Measurements from ENCODE around the gene FANCD2. TPM values are rescaled to one million over a fixed set of nuclear protein-coding genes. Genes with fewer than 3 reads are reported as not detected.

The FANCD2 gene
- total and polyA plus RNA-seq, 2 experiments from 2014 or later: 10.9 to 84.3 TPM

- no peaks in the 10 kb centered on the region for H3K9me3 ChIP-seq (ENCODE audit: low read depth)
- peaks cover 14% of the 10 kb centered on the region for H3K36me3 ChIP-seq
- no peak overlapping the region for H3K27ac ChIP-seq
- H3K27me3 ChIP-seq: no peaks in the 10 kb centered on the region
- no peak overlapping the region for H3K4me3 ChIP-seq
- no peak for TF ChIP-seq CTCF (IDR thresholded peaks at IDR 0.05; ENCODE audit: low read depth, low read length)
- DNase-seq (ENCODE audit: low read depth in 1 of 2, low spot score in 1 of 2): no peak
- H3K4me1 ChIP-seq (ENCODE audit: low read depth): peaks cover 21% of the 10 kb centered on the region
Measured at GRCh38 chr3:10019326-10019725, 6.9 kb upstream of the FANCD2 start.

DNA sequence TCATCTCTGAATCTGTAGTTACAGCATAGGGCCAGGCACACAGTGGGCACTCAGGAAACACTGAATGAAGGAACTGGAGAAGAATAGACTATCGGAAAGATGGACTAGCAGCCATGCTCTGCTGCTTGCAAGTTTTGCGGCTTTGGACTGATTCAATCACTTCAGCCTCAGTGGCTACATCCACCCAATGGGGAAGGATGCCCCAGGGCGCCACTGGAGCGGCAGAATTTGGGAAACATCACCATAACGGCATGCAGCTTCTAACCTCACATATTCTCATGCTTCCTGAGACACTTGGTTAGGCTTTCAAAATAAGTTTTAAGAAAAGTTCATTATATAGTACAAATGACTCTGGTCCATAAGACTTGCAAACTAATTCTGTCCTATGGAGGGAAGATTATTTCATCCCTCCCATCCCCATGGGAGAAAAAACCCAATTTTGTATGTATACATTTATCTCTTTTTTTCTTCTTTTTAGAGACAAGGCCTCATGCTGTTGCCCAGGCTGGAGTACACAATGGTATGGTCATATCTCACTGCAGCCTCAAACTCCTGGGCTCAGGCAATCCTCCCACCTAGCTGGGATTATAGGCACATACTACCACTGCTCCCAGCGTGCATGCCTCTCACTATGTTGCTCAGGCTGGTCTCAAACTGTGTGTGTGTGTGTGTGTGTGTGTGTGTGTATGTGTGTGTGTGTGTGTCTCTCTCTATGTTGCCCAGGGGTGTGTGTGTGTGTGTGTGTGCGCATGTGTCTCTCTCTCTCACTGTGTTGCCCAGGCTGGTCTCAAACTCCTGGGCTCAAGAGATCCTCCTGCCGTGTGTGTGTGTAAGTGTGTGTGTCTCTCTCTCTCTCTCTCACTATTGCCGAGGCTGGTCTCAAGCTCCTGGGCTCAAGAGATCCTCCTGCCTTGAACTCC is 4.1 kb upstream of the FANCD2 start:
- Histone ChIP-seq H3K9me3 (ENCODE audit: low read depth) (no peaks in the 10 kb centered on the region), H3K27ac (no peak overlapping the region), H3K36me3 (peaks cover 14% of the 10 kb centered on the region), H3K4me3 (no peak overlapping the region), H3K27me3 (no peaks in the 10 kb centered on the region), H3K4me1 (ENCODE audit: low read depth) (peaks cover 7% of the 10 kb centered on the region)
- TF ChIP-seq CTCF (IDR thresholded peaks at IDR 0.05; ENCODE audit: low read depth, low read length): no peak
- DNase-seq (ENCODE audit: low read depth in 1 of 2, low spot score in 1 of 2): no peak

- H3K27ac ChIP-seq: no peak overlapping the region
- H3K36me3 ChIP-seq: peaks cover 14% of the 10 kb centered on the region
- TF ChIP-seq CTCF (IDR thresholded peaks at IDR 0.05; ENCODE audit: low read depth, low read length): no peak
- no peak overlapping the region for H3K4me3 ChIP-seq
- no peaks in the 10 kb centered on the region for H3K27me3 ChIP-seq
- peak in 1 of 2 donors; percentile 87 for DNase-seq (ENCODE audit: low read depth in 1 of 2, low spot score in 1 of 2)
- no peaks in the 10 kb centered on the region for H3K9me3 ChIP-seq (ENCODE audit: low read depth)
- peaks cover 7% of the 10 kb centered on the region for H3K4me1 ChIP-seq (ENCODE audit: low read depth)
Measured at GRCh38 chr3:10023587-10024310, 2.5 kb upstream of the FANCD2 start.

GRCh38 chr3:10025205-10026083 is 793 bp upstream of the FANCD2 start:
- Histone ChIP-seq H3K9me3 (ENCODE audit: low read depth) (no peaks in the 10 kb centered on the region), H3K4me3 (peak overlapping the region; percentile 49), H3K27me3 (no peaks in the 10 kb centered on the region), H3K27ac (peak overlapping the region; percentile 33), H3K36me3 (peaks cover 8% of the 10 kb centered on the region), H3K4me1 (ENCODE audit: low read depth) (peaks cover 7% of the 10 kb centered on the region)
- DNase-seq (ENCODE audit: low read depth in 1 of 2, low spot score in 1 of 2): no peak
- TF ChIP-seq CTCF (IDR thresholded peaks at IDR 0.05; ENCODE audit: low read depth, low read length): no peak

- H3K9me3 ChIP-seq (ENCODE audit: low read depth): no peaks in the 10 kb centered on the region
- no peak overlapping the region for H3K27ac ChIP-seq
- no peak overlapping the region for H3K4me3 ChIP-seq
- H3K4me1 ChIP-seq (ENCODE audit: low read depth): no peaks in the 10 kb centered on the region
- peaks cover 3% of the 10 kb centered on the region for H3K36me3 ChIP-seq
- TF ChIP-seq CTCF (IDR thresholded peaks at IDR 0.05; ENCODE audit: low read depth, low read length): no peak
- no peak for DNase-seq (ENCODE audit: low read depth in 1 of 2, low spot score in 1 of 2)
- no peaks in the 10 kb centered on the region for H3K27me3 ChIP-seq
Measured at GRCh38 chr3:10041034-10041433, 14.8 kb downstream of the FANCD2 start.
